Measurements from ENCODE around the gene SLC9A8. TPM values are rescaled to one million over a fixed set of nuclear protein-coding genes. Genes with fewer than 3 reads are reported as not detected.

The SLC9A8 gene
- total and polyA plus RNA-seq, 2 of the 4 experiments (the other 2 are of a cell fraction): 4.1 to 5.0 TPM

GRCh38 chr20:49915118-49915379, 102.4 kb downstream of the SLC9A8 start:
- no peak overlapping the region for H4K5ac ChIP-seq (ENCODE audit: low read depth, low read length)
- BruUV-seq (replicated peaks): no TSS peak
- H3K27ac ChIP-seq (ENCODE audit: insufficient read depth, low read length): peak overlapping the region; percentile 99
- WGBS, 2 experiments (ENCODE audit: extremely low coverage in 2 of 2, insufficient read length in 1 of 2): 1% methylated on average over 16 of the region's 23 CpGs; no CpG with 5 or more reads in 1 of the 2 experiments
- no peak overlapping the region for H2BK20ac ChIP-seq (ENCODE audit: low read depth, low read length)
- intact Hi-C loops (cut with micrococcal nuclease) (no loop called here), in situ Hi-C loops (cut with MboI; ENCODE audit: low sequenced_read_pairs) (no loop called here), dilution Hi-C loops (cut with HindIII; ENCODE audit: low sequenced_read_pairs, unreplicated experiment) (no loop called here)
- DNase-seq: no peak
- peaks cover 1% of the 10 kb centered on the region for H3K36me3 ChIP-seq (ENCODE audit: control insufficient read depth, insufficient read depth, low read length)
- peak overlapping the region; percentile 52; the same call in 1 of the 2 replicates for H3K4ac ChIP-seq (ENCODE audit: low read depth, low read length)
- peaks cover 3% of the 10 kb centered on the region; the same call in 1 of the 2 replicates for H3K9me1 ChIP-seq (ENCODE audit: insufficient read depth, low read length)
- H2AK9ac ChIP-seq (replicated peaks; ENCODE audit: low read depth, low read length, poor library complexity): peak overlapping the region; percentile 99
- TF ChIP-seq RAD21 (IDR thresholded peaks at IDR 0.05; ENCODE audit: low read length) (no peak), CTCF (conservative IDR thresholded peaks at IDR 0.05; ENCODE audit: low read depth, low read length) (0 out of 2 replicates have a peak, but pooled peaks have one; percentile 3), BHLHE40 (IDR thresholded peaks at IDR 0.05; ENCODE audit: low read depth, low read length) (no peak), NFE2L2 (IDR thresholded peaks at IDR 0.05; ENCODE audit: low read depth, low read length) (no peak), USF2 (IDR thresholded peaks at IDR 0.05; ENCODE audit: low read depth, low read length) (no peak), CHD1 (IDR thresholded peaks at IDR 0.05; ENCODE audit: low read depth, low read length) (no peak)
- POLR2A ChIA-PET (ENCODE audit: unreplicated experiment): no interaction called here
- ATAC-seq (ENCODE audit: low read depth): peak; percentile 46
- H3K9me3 ChIP-seq (ENCODE audit: control insufficient read depth, insufficient read depth, low read length): no peaks in the 10 kb centered on the region
- H4K91ac ChIP-seq (ENCODE audit: insufficient read depth, low read depth, low read length): no peak overlapping the region
- H4K20me1 ChIP-seq (ENCODE audit: insufficient read depth, low read length): peaks cover 33% of the 10 kb centered on the region
- peak overlapping the region; percentile 100 for H2BK5ac ChIP-seq (ENCODE audit: low read depth, low read length, poor library complexity, severe bottlenecking)
- H3K23ac ChIP-seq (ENCODE audit: low read depth, low read length): peak overlapping the region; percentile 72; the same call in 1 of the 2 replicates
- peak overlapping the region; percentile 65; the same call in 1 of the 2 replicates for H2AK5ac ChIP-seq (ENCODE audit: low read depth, low read length)
- 0 out of 2 replicates have a peak overlapping the region, but pooled peaks have one; percentile 100 for H2BK120ac ChIP-seq (ENCODE audit: low read depth, low read length)
- peak overlapping the region; percentile 90 for H3K4me3 ChIP-seq (ENCODE audit: insufficient read depth, low read depth, low read length)
- no peak overlapping the region for H2BK15ac ChIP-seq (ENCODE audit: low read depth, low read length)
- CTCF ChIA-PET: interaction anchor here (1.2 kb wide), 1 partner anchor 11 kb away, joined by 8 read pairs; no protein-coding TSS in a partner anchor
- H3K4me2 ChIP-seq (ENCODE audit: low read depth, low read length): peak overlapping the region; percentile 87
- peak overlapping the region; percentile 99 for H3K9ac ChIP-seq (ENCODE audit: low read depth, low read length)
- H4K8ac ChIP-seq (ENCODE audit: low read depth in 2 of 2, low read length in 2 of 2): peak overlapping the region; percentile 55 to 93; a peak in 2 of 4 replicates
- H3K4me1 ChIP-seq (ENCODE audit: control insufficient read depth, insufficient read depth, low read length): peaks cover 9% of the 10 kb centered on the region
- no peak overlapping the region for H3K56ac ChIP-seq (ENCODE audit: extremely low read depth, insufficient read depth, low read length)
- peaks cover 14 to 55% of the 10 kb centered on the region in 2 experiments; a peak in 2 of 4 replicates for H3K79me1 ChIP-seq (ENCODE audit: low read depth in 1 of 2, low read length in 2 of 2)
- peak overlapping the region; percentile 69 for H3K14ac ChIP-seq (replicated peaks; ENCODE audit: low read depth, low read length)
- H2AFZ ChIP-seq (replicated peaks; ENCODE audit: low read length, poor library complexity): peak overlapping the region; percentile 100
- no peak overlapping the region for H3K18ac ChIP-seq (ENCODE audit: low read depth, low read length)
- no peaks in the 10 kb centered on the region for H3K27me3 ChIP-seq (ENCODE audit: control insufficient read depth, insufficient read depth, low read length)
